ENCODE data around the gene GZMM.

The GZMM gene

DNA sequence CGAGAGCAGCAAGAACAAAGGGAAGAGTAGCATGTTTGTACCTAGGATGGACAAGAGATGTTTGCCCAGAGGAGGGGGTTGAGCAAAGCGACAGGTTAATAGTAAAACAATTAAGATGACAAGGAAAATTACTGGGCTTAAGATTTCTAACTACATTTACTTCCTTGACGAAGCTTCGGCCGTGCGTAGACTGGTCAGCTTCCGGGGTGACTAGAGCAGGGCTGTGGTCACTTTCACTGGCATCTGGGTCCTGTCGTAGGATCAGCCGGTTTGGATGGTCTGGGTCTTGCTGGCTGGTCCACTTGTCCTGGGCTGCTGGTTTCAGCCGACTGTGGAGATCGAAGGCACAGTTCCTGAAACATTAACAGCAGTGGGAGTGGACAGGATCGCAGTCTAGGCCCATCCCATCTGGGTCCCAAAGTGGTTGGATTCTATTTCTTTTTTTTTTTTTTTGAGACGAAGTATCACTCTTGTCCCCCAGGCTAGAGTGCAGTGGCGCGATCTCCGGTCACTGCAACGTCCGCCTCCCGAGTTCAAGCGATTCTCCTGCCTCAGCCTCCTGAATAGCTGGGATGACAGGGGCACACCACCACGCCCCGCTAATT is 23.5 kb downstream of the GZMM start:
- H3K4me3 Mint-ChIP-seq: peak overlapping the region; percentile 63
- peaks cover 34% of the 10 kb centered on the region for H3K9me3 Mint-ChIP-seq

DNA sequence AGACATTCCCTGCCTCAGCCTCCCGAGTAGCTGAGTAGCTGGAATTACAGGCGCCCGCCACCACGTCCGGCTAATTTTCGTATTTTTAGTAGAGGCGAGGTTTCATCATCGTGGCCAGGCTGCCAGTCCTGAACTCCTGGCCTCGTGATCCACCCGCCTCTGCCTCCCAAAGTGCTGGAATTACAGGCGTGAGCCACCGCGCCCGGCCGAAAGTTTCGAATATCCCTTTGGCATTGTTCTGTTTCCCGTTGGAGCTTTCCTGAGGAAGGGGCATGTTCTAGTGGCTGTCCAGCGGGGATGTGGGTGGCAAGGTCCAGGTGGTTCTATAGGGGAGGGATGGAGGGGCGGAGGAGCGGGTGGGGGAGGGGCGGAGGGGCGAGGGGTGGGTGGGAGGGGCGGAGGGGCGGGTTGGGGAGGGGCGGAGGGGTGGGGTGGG is 26.4 kb downstream of the GZMM start:
- Mint-ChIP-seq H3K36me3 (ENCODE audit: low read depth) (peaks cover 23% of the 10 kb centered on the region), H3K4me1 (peaks cover 53% of the 10 kb centered on the region), H3K27ac (no peak overlapping the region), H3K9me3 (peaks cover 23% of the 10 kb centered on the region), H3K27me3 (ENCODE audit: low read depth, poor library complexity) (peaks cover 7% of the 10 kb centered on the region), H3K4me3 (no peak overlapping the region)
- TF ChIP-seq, protein P1, sequence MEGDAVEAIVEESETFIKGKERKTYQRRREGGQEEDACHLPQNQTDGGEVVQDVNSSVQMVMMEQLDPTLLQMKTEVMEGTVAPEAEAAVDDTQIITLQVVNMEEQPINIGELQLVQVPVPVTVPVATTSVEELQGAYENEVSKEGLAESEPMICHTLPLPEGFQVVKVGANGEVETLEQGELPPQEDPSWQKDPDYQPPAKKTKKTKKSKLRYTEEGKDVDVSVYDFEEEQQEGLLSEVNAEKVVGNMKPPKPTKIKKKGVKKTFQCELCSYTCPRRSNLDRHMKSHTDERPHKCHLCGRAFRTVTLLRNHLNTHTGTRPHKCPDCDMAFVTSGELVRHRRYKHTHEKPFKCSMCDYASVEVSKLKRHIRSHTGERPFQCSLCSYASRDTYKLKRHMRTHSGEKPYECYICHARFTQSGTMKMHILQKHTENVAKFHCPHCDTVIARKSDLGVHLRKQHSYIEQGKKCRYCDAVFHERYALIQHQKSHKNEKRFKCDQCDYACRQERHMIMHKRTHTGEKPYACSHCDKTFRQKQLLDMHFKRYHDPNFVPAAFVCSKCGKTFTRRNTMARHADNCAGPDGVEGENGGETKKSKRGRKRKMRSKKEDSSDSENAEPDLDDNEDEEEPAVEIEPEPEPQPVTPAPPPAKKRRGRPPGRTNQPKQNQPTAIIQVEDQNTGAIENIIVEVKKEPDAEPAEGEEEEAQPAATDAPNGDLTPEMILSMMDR (IDR thresholded peaks at IDR 0.05): no peak
- no peak for DNase-seq

More for the DNA sequence above, 23.5 kb downstream of the GZMM start:
- H3K27ac Mint-ChIP-seq: peak overlapping the region; percentile 97
- TF ChIP-seq, protein P1 (IDR thresholded peaks at IDR 0.05): no peak
- H3K27me3 Mint-ChIP-seq (ENCODE audit: low read depth, poor library complexity): peaks cover 7% of the 10 kb centered on the region
- H3K4me1 Mint-ChIP-seq: peaks cover 36% of the 10 kb centered on the region
- no peak for DNase-seq
- peaks cover 34% of the 10 kb centered on the region for H3K36me3 Mint-ChIP-seq (ENCODE audit: low read depth)

DNA sequence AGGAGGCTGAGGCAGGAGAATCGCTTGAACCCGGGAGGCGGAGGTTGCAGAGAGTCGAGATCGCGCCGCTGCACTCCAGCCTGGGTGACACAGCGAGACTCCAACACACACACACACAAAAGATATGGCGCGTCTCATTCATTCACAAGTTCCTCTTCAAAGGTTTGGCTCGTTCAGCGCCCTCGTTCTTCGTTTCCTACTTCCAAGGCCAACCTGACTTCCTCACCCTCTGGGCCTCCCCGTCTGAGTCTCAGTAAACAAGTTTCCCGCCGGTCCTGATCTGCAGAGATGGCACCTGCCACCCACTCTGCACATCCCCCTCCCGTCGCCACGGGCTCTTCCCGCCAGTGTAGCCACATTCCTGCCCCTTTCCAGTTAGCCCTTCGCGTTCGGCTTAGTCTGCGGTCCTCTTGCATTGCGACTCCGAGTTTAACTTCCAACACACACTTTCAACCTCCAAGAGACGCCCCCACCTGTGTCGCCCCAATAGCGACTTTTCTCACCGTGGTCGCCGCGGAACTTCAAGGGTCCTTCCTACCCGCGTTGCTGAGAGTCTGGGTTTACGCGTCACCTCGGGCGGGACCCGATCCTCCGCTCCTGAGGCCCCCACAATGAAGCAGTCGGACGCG is 27.2 kb downstream of the GZMM start:
- H3K9me3 Mint-ChIP-seq: peaks cover 23% of the 10 kb centered on the region
- peaks cover 60% of the 10 kb centered on the region for H3K4me1 Mint-ChIP-seq
- H3K27me3 Mint-ChIP-seq (ENCODE audit: low read depth, poor library complexity): peaks cover 7% of the 10 kb centered on the region
- H3K36me3 Mint-ChIP-seq (ENCODE audit: low read depth): peaks cover 23% of the 10 kb centered on the region
- H3K27ac Mint-ChIP-seq: peak overlapping the region; percentile 99
- peak; percentile 47 for DNase-seq
- peak overlapping the region; percentile 87 for H3K4me3 Mint-ChIP-seq
- TF ChIP-seq, protein P1 (IDR thresholded peaks at IDR 0.05): no peak

DNA sequence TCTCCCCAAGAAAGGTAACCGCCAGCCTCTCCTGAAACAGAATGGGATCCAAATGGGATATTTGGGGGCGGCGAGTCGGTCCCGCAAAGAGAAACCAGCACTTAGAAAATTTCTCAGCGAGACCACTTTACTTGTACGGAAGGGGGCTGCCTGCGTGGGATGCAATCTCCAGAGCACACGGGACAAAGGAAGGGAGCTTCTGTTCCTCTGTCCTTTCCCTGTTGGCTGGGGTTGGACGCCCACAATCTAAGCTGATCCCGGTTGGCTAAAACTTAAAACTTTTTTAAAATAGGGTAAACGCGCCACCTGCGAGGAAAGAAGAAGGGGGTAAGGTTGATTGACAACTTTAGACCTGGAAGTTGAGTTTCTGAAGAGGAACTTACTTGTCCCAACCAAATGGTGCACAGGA is 27.7 kb downstream of the GZMM start:
- DNase-seq: peak; percentile 42
- Mint-ChIP-seq H3K4me3 (peak overlapping the region; percentile 87), H3K27ac (peak overlapping the region; percentile 99), H3K27me3 (ENCODE audit: low read depth, poor library complexity) (peaks cover 7% of the 10 kb centered on the region), H3K9me3 (peaks cover 20% of the 10 kb centered on the region), H3K36me3 (ENCODE audit: low read depth) (peaks cover 19% of the 10 kb centered on the region), H3K4me1 (peaks cover 61% of the 10 kb centered on the region)
- TF ChIP-seq, protein P1 (IDR thresholded peaks at IDR 0.05): no peak

DNA sequence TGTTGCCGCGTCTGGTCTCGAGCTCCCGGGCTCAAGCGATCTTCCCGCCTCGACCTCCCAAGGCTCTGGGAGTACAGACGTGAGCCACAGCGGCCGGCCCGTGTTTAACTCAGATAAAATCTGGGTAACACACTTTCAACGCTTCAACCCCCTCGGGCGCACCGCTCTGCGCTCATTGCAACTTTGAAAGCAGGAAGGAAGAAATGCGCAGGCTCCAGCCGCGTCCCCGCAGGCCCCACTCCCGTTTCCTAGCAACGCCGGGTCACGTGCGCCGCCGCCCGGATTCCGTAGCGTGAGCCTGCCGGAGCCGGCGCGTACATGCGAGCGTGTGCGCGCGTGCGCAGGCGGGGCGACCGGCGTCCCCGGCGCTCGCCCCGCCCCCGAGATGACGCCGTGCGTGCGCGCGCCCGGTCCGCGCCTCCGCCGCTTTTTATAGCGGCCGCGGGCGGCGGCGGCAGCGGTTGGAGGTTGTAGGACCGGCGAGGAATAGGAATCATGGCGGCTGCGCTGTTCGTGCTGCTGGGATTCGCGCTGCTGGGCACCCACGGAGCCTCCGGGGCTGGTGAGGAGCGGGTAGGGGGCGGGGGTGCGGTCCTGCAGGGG is 28.4 kb downstream of the GZMM start, which contains the start of gene BSG:
Gene BSG (plus strand): TSS at position 457 of the 603 bp plus-strand sequence. CDS start 39 bp downstream, at position 496.
- Mint-ChIP-seq H3K9me3 (peaks cover 15% of the 10 kb centered on the region), H3K27ac (peak within 1 kb of the TSS; percentile 99), H3K36me3 (ENCODE audit: low read depth) (peaks cover 12% of the 10 kb centered on the region), H3K4me1 (peaks cover 61% of the 10 kb centered on the region), H3K4me3 (peak within 1 kb of the TSS; percentile 92), H3K27me3 (ENCODE audit: low read depth, poor library complexity) (peaks cover 7% of the 10 kb centered on the region)
- TF ChIP-seq, protein P1 (IDR thresholded peaks at IDR 0.05): no peak
- peak; percentile 98 for DNase-seq

Data from nephron progenitor cell (in vitro differentiated cells).